OCI-LY3 (cell line): ENCODE data around the gene CEP78.

Experiments used
- H2AFZ ChIP-seq: fragments of 200-600, 300-600 bp; shearing (Covaris generic); 2 replicates; pipeline ENCODE4 v1.6.0; 2014; ENCODE audit warnings: antibody characterized with exemption, low read depth, low read length
- H3K27ac ChIP-seq: fragments of 200-600, 300-600 bp; sonication (generic); 2 replicates; pipeline ENCODE4 v1.5.1; 2014; ENCODE audit warnings: mild to moderate bottlenecking, low read length, moderate library complexity, mixed read lengths
- H3K27me3 ChIP-seq: fragments of 200-600, 300-600 bp; sonication (generic); 2 replicates; pipeline ENCODE4 v1.6.1; 2014; ENCODE audit warnings: low read depth, low read length, mixed read lengths
- H3K36me3 ChIP-seq: fragments of 200-600, 300-600 bp; sonication (generic); replicated peaks from 2 replicates; pipeline ENCODE3; 2014; ENCODE audit warnings: low read depth, low read length, mixed read lengths
- H3K4me1 ChIP-seq: fragments of 300-600, 200-600 bp; sonication (generic); 2 replicates; pipeline ENCODE4 v1.6.1; 2014; ENCODE audit warnings: low read length, mixed read lengths
- H3K4me2 ChIP-seq: fragments of 200-600, 300-600 bp; sonication (generic); 2 replicates; pipeline ENCODE4 v1.6.1; 2014; ENCODE audit warnings: low read length, mixed read lengths
- H3K4me3 ChIP-seq: fragments of 300-600, 200-600 bp; sonication (generic); 2 replicates; pipeline ENCODE4 v1.5.1; 2014; ENCODE audit warnings: antibody characterized with exemption, mild to moderate bottlenecking, low read length, moderate library complexity
- H3K79me2 ChIP-seq: fragments of 300-600, 200-600 bp; shearing (Covaris generic); 2 replicates; pipeline ENCODE4 v1.6.1; 2014; ENCODE audit warnings: mild to moderate bottlenecking, low read length, mixed read lengths
- H3K9ac ChIP-seq: fragments of 300-600, 200-600 bp; shearing (Covaris generic); 2 replicates; pipeline ENCODE4 v1.6.0; 2014; ENCODE audit warnings: mild to moderate bottlenecking, low read length, moderate library complexity
- H3K9me3 ChIP-seq: fragments of 200-600, 300-600 bp; shearing (Covaris generic); 2 replicates; pipeline ENCODE4 v1.6.1; 2014; ENCODE audit warnings: low read length, mixed read lengths; ENCODE audit not compliant: insufficient read depth
- H4K20me1 ChIP-seq: fragments of 200-600, 300-600 bp; sonication (generic); 2 replicates; pipeline ENCODE4 v1.6.1; 2016; ENCODE audit warnings: low read length, mixed read lengths; ENCODE audit not compliant: insufficient read depth
- CTCF ChIP-seq: fragments of 200-600, 300-600 bp; sonication (generic); IDR thresholded peaks from 2 replicates; pipeline ENCODE4 v1.5.1; 2014; ENCODE audit warnings: antibody characterized with exemption, low read length, low read depth
- EZH2phosphoT487 ChIP-seq: fragments of 200-600 bp; shearing (Covaris generic); IDR thresholded peaks from 2 replicates; pipeline ENCODE4 v1.6.1; 2018; ENCODE audit warnings: antibody characterized with exemption, mixed run types, low read depth

Gene CEP78

GRCh38 chr9:78272307-78272706 lies 36.4 kb downstream of the CEP78 start:
- H3K9ac ChIP-seq, result no peak overlapping the region
- peaks cover 25% of the 10 kb centered on the region for H3K36me3 ChIP-seq
- H4K20me1 ChIP-seq, result no peaks in the 10 kb centered on the region
- H3K79me2 ChIP-seq, result no peaks in the 10 kb centered on the region
- H3K4me1 ChIP-seq, result no peaks in the 10 kb centered on the region
- no peak overlapping the region for H3K27ac ChIP-seq
- H3K27me3 ChIP-seq, result no peaks in the 10 kb centered on the region
- no peak overlapping the region for H2AFZ ChIP-seq
- H3K9me3 ChIP-seq, result no peaks in the 10 kb centered on the region
- TF ChIP-seq CTCF, result no peak
- TF ChIP-seq EZH2phosphoT487, result no peak
- no peak overlapping the region for H3K4me3 ChIP-seq
- H3K4me2 ChIP-seq, result no peak overlapping the region

GRCh38 chr9:78273761-78274160 lies 37.9 kb downstream of the CEP78 start:
- TF ChIP-seq CTCF (no peak), EZH2phosphoT487 (no peak)
- H2AFZ ChIP-seq, result no peak overlapping the region
- H3K36me3 ChIP-seq, result peaks cover 17% of the 10 kb centered on the region
- H3K79me2 ChIP-seq, result no peaks in the 10 kb centered on the region
- no peaks in the 10 kb centered on the region for H4K20me1 ChIP-seq
- H3K9ac ChIP-seq, result no peak overlapping the region
- H3K4me1 ChIP-seq, result no peaks in the 10 kb centered on the region
- no peaks in the 10 kb centered on the region for H3K9me3 ChIP-seq
- H3K4me2 ChIP-seq, result no peak overlapping the region
- H3K27me3 ChIP-seq, result no peaks in the 10 kb centered on the region
- no peak overlapping the region for H3K27ac ChIP-seq
- H3K4me3 ChIP-seq, result no peak overlapping the region

- Histone ChIP-seq H3K79me2 (no peaks in the 10 kb centered on the region), H2AFZ (no peak overlapping the region), H3K27ac (no peak overlapping the region), H4K20me1 (no peaks in the 10 kb centered on the region), H3K36me3 (no peaks in the 10 kb centered on the region), H3K4me2 (no peak overlapping the region), H3K9me3 (no peaks in the 10 kb centered on the region), H3K9ac (no peak overlapping the region), H3K27me3 (no peaks in the 10 kb centered on the region), H3K4me1 (no peaks in the 10 kb centered on the region), H3K4me3 (no peak overlapping the region)
- TF ChIP-seq CTCF (no peak), EZH2phosphoT487 (no peak)
These were observed 42.4 kb downstream of the CEP78 start for GRCh38 chr9:78278177-78278777.

- Histone ChIP-seq H3K9me3 (no peaks in the 10 kb centered on the region), H3K4me3 (no peak overlapping the region), H2AFZ (no peak overlapping the region), H3K27ac (no peak overlapping the region), H4K20me1 (no peaks in the 10 kb centered on the region), H3K4me2 (no peak overlapping the region), H3K27me3 (no peaks in the 10 kb centered on the region), H3K36me3 (no peaks in the 10 kb centered on the region), H3K79me2 (no peaks in the 10 kb centered on the region), H3K4me1 (no peaks in the 10 kb centered on the region), H3K9ac (no peak overlapping the region)
- TF ChIP-seq EZH2phosphoT487 (no peak), CTCF (no peak)
These were observed 42.9 kb downstream of the CEP78 start for GRCh38 chr9:78278801-78279200.
